ENCODE data around the gene AP1M1.

DNA sequence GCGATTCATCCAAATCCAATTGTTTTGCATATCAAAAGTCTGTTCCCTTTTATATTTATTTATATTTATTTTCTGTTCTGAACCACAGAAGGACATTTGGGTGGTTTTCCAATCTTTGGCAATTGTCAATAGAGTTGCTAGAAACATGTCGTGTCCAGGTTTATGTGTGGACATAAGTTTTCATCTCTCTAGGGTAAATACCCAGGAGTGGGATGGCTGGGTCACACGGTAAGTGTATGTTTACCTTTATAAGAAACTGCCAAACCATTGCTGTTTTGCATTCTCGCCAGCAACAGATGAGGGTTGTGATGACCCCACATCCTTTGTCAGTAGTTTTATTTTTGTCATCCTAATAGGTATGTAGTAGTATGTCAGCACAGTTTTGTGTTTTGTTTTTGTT is 12.5 kb downstream of the AP1M1 start:
- TF ChIP-seq, protein P1, sequence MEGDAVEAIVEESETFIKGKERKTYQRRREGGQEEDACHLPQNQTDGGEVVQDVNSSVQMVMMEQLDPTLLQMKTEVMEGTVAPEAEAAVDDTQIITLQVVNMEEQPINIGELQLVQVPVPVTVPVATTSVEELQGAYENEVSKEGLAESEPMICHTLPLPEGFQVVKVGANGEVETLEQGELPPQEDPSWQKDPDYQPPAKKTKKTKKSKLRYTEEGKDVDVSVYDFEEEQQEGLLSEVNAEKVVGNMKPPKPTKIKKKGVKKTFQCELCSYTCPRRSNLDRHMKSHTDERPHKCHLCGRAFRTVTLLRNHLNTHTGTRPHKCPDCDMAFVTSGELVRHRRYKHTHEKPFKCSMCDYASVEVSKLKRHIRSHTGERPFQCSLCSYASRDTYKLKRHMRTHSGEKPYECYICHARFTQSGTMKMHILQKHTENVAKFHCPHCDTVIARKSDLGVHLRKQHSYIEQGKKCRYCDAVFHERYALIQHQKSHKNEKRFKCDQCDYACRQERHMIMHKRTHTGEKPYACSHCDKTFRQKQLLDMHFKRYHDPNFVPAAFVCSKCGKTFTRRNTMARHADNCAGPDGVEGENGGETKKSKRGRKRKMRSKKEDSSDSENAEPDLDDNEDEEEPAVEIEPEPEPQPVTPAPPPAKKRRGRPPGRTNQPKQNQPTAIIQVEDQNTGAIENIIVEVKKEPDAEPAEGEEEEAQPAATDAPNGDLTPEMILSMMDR (IDR thresholded peaks at IDR 0.05) = no peak
- TF ChIP-seq POLR2A (IDR thresholded peaks at IDR 0.05) (no peak), EP300 (IDR thresholded peaks at IDR 0.05) (no peak)

Measured in tibial nerve (tissue), 4 donors.